Measurements from ENCODE around the gene PRAMEF5. TPM values are rescaled to one million over a fixed set of nuclear protein-coding genes. Genes with fewer than 3 reads are reported as not detected.
"Not testable (repeated sequence)": the region's sequence is repeated elsewhere in the genome, so short reads cannot be mapped to it uniquely, and the experiment has no call there.

PRAMEF5 gene
- total RNA-seq (not detected), polyA plus RNA-seq (ENCODE audit: insufficient read length in 6 of 6) (not detected)
- long read RNA-seq, donor 1, result 0 reads
- long read RNA-seq, donor 2, result 0 reads
- long read RNA-seq, donor 3, result 0 reads
- long read RNA-seq, donor 4, result 0 reads
- long read RNA-seq, donor 5, result 0 reads
- long read RNA-seq, donor 6, result 0 reads
- long read RNA-seq, donor 7, result 0 reads
- long read RNA-seq, donor 8, result 0 reads
- long read RNA-seq, donor 9, result 0 reads
- long read RNA-seq, donor 10, result 0 reads
- long read RNA-seq, donor 11, result 0 reads
- long read RNA-seq, donor 12, result 0 reads

DNA sequence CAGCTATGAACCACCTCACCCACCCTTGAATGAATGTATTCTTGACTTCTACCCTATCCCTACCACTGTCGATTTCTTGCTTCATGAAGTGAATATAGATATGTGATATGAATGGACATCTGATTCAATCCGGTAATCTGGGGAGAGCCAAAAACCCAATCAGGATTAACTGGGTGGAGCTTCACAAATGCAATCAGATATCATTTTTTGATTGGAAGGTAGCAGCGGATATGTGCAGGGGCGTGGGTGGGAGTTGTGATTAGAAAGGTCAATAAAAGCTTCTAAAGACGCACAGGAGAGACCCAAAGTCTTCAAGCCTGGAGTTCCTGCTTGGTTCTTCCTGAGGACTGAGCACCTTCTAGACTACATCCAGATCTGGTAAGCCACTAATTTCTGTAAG is at the start of gene PRAMEF5:
TSS of gene PRAMEF5 (plus strand) at position 301 of the 400 bp plus-strand sequence. CDS start 5,071 bp downstream, outside the sequence.
- H3K4me1 ChIP-seq; H3K27me3 ChIP-seq; H3K27ac ChIP-seq; DNase-seq; H3K36me3 ChIP-seq; intact Hi-C loops (cut with DNase I); H3K4me3 ChIP-seq; ATAC-seq; H3K9me3 ChIP-seq: not testable (repeated sequence)

DNA sequence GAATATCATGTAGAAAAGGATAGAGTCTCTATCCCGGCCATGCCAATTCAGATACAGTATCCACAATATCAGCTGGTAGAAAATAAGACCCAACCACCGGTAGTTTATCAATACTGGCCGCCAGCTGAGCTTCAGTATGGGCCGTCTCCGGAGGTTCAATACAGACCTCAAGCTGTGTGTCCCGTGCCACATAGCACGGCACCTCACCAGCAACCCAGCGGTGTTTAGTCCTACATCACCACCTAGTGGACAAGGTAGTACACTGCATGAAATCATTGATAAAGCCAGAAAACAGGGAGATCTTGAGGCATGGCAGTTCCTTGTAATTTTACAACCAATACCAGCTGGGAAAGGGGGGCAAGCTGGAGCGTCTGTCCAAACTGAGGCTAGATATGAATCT is 45.3 kb upstream of the PRAMEF5 start:
- H3K4me1 ChIP-seq; ATAC-seq; H3K27me3 ChIP-seq; DNase-seq; H3K27ac ChIP-seq; H3K9me3 ChIP-seq; intact Hi-C loops (cut with DNase I); H3K36me3 ChIP-seq; H3K4me3 ChIP-seq: not testable (repeated sequence)

DNA sequence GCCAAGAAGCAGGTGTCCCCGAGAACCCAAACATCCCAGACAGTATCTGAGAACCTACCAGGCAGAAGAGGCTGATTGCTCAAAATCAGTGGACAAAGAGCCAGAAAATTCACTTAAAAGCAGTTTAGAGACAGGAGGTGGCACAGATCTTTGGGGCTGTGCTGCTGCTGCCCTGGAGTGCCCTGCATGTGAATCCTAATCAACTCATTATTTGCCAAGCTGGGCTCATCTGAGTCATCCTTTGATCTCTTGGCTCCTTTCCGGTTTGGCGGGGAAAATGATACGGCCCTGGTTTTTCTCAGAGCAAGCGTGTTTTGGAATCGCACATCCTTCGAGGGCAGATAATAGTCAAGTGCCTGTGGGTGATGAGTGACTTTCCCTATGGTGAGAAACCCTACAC is 37.4 kb upstream of the PRAMEF5 start:
- H3K4me3 ChIP-seq; H3K27ac ChIP-seq; H3K36me3 ChIP-seq; H3K27me3 ChIP-seq; H3K4me1 ChIP-seq; ATAC-seq; intact Hi-C loops (cut with DNase I); DNase-seq; H3K9me3 ChIP-seq: not testable (repeated sequence)

DNA sequence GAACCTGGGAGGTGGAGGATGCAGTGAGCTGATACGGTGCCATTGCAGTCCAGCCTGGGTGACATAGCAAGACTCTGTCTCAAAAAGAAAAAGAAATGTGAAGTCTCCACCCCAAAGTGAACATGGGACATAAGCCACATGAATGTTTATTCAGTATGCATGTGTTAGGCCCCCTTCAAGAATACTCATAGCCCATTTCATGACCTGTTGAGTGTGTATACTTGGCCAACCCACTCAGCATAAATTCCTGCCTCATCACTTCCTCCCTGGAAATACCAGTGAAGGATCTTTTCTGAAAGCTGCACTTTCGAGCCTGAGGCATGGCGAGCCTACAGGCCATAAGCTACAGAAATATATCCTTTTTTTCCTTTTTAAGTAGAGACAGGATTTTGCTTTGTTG is 34.8 kb upstream of the PRAMEF5 start:
- H3K27ac ChIP-seq; H3K27me3 ChIP-seq; H3K36me3 ChIP-seq; intact Hi-C loops (cut with DNase I); H3K9me3 ChIP-seq; DNase-seq; H3K4me1 ChIP-seq; H3K4me3 ChIP-seq: not testable (repeated sequence)
- ATAC-seq, result peak; percentile 66

DNA sequence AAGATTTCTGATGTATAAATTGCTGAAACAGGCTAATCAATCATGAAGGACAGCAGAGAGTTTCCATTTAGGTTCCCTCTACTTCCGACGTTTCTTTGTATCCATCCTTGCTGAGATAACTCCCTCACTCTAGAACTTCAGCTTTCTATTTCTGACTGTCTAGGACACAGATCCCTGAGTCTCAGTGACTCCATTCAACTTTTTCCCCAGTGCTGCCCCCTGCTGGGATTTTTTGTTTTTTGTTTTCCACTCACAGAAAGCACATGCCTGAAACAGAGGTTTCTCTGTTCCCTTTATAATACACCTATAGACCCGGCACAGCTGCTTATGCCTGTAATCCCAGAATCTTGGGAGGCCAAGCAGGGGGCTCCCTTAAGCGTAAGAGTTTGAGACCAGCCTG is 31.2 kb upstream of the PRAMEF5 start:
- H3K27me3 ChIP-seq; H3K27ac ChIP-seq; H3K36me3 ChIP-seq; H3K4me1 ChIP-seq; H3K9me3 ChIP-seq; DNase-seq; H3K4me3 ChIP-seq; intact Hi-C loops (cut with DNase I): not testable (repeated sequence)
- peak; percentile 43 for ATAC-seq

DNA sequence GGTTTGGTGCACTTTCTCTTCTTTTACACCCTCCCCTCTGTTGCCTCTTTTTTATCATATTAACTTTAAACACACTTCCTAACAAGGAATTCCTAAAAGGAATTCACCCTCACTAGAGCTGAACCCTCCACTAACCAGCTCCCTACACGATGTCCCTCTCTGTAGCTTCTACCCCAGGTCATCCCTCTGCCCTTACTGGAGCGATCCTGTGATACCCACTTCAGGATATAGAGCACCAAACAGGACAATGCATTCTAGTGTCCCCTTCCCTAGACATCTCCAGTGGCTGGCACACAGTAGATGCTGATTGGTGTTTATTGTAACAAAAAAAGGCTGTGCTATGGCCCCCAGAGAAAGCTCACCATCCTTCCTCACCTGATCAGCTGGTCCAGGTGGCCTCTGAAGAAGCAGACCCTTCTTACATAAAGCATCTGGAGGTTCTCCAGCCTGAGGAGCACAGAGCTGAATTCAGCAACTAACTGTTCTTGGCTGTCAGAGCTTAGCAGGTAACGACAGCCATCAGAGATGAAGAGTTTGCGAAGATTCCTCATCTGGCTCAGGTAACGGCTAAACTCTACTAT is 29.4 kb upstream of the PRAMEF5 start:
- H3K9me3 ChIP-seq, result no peaks in the 10 kb centered on the region
- H3K4me1 ChIP-seq, result no peaks in the 10 kb centered on the region
- no peak overlapping the region for H3K4me3 ChIP-seq
- H3K27ac ChIP-seq, result no peak overlapping the region
- intact Hi-C loops (cut with DNase I), result no loop called here
- peaks cover 0 to 6% of the 10 kb centered on the region in 2 donors for H3K27me3 ChIP-seq
- DNase-seq (no peak), ATAC-seq (no peak)
- TF ChIP-seq, protein P1, sequence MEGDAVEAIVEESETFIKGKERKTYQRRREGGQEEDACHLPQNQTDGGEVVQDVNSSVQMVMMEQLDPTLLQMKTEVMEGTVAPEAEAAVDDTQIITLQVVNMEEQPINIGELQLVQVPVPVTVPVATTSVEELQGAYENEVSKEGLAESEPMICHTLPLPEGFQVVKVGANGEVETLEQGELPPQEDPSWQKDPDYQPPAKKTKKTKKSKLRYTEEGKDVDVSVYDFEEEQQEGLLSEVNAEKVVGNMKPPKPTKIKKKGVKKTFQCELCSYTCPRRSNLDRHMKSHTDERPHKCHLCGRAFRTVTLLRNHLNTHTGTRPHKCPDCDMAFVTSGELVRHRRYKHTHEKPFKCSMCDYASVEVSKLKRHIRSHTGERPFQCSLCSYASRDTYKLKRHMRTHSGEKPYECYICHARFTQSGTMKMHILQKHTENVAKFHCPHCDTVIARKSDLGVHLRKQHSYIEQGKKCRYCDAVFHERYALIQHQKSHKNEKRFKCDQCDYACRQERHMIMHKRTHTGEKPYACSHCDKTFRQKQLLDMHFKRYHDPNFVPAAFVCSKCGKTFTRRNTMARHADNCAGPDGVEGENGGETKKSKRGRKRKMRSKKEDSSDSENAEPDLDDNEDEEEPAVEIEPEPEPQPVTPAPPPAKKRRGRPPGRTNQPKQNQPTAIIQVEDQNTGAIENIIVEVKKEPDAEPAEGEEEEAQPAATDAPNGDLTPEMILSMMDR (IDR thresholded peaks at IDR 0.05), result no peak
- no peaks in the 10 kb centered on the region for H3K36me3 ChIP-seq

DNA sequence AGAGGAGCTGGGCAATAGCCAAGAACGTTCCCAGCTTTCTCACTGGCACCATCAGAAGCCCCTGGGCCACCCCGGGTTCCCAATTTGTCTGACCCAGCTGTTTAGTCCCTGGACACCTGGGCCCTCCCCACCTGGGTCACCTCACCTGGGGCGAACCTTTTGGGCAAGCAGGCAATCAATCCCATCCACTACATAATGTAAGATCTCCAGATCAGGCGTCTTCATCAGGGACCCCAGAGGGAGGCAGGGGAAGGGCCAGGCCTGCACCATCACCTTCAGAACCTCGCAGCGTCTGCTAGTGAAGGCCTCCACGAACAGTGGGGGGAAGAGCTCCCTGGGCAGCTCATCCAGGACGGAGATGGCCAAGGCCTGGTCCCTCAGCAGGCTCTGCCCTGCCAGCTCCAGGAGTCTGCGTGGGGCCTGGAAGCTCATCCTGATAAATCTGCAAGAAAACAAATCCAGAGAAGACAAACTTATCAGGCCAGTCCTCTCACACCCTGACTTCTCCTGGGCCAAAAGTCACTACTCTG is 28.3 kb upstream of the PRAMEF5 start, which contains the start of gene PRAMEF18:
TSS of gene PRAMEF18 (minus strand) at position 480 of the 530 bp plus-strand sequence. CDS start at position 432, 48 bp downstream.
- DNase-seq; H3K27ac ChIP-seq; H3K36me3 ChIP-seq; H3K9me3 ChIP-seq; H3K4me3 ChIP-seq; H3K4me1 ChIP-seq; intact Hi-C loops (cut with DNase I); H3K27me3 ChIP-seq; ATAC-seq: not testable (repeated sequence)

DNA sequence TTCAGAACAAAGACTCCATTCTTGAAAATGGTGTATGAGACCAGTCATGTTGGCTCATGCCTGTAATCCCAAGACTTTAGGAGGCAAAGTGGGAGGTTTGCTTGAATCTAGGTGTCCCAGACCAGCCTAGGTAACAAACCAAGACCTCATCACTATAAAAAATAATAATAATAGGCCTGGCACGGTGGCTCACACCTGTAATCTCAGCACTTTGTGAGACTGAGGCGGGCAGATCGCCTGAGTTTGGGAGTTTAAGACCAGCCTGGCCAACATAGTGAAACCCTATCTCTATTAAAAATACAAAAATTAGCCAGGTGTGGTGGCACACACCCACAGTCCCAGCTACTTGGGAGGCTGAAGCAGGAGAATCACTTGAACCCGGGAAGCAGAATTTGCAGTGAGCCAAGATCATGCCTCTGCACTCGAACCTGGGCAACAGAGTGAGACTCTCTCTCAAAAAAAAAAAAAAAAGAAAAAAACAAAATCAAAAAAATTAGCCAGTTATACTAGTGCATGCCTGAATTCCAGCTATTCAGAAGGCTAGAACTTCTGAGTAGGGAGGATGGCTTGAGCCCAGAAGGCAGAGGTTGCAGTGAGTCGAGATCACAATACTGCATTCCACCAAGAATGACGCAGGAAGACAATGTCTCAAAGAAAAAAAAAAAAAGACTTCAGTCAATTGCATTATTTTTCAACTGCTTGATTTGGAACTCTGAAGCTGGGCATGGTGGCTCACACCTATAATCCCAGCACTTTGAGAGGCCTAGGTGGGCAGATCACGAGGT is 26.5 kb upstream of the PRAMEF5 start:
- H3K27me3 ChIP-seq, result peaks cover 0 to 16% of the 10 kb centered on the region in 2 donors
- H3K9me3 ChIP-seq; ATAC-seq; H3K4me1 ChIP-seq; intact Hi-C loops (cut with DNase I); H3K4me3 ChIP-seq; H3K36me3 ChIP-seq; H3K27ac ChIP-seq; DNase-seq: not testable (repeated sequence)
